Mesenchymal stem cell (in vitro differentiated cells and primary cell): Measurements from ENCODE around the gene PEDS1.
A peak's percentile ranks its signal among the peaks of the same experiment; 100 is the strongest.

Experiments used
- DNase-seq: peaks from one replicate; pipeline ENCODE4 v3.0.0-alpha.2; 2013
- H2AFZ ChIP-seq: one replicate; pipeline ENCODE4 v1.6.1; 2013; ENCODE audit warnings: low read depth, mild to moderate bottlenecking, control low read depth, inconsistent platforms, low read length, moderate library complexity
- H2AK5ac ChIP-seq: 2 replicates; pipeline ENCODE4 v1.6.1; 2013; ENCODE audit warnings: low read length, moderate library complexity, mild to moderate bottlenecking, inconsistent platforms; ENCODE audit not compliant: severe bottlenecking
- H2BK120ac ChIP-seq: one replicate; pipeline ENCODE4 v1.6.1; 2013; ENCODE audit warnings: low read depth, mild to moderate bottlenecking, inconsistent platforms, low read length, moderate library complexity
- H2BK12ac ChIP-seq, 2 experiments: one replicate each; pipeline ENCODE4 v1.6.1; 2013; ENCODE audit warnings: inconsistent platforms in 2 of 2, low read length in 2 of 2, mild to moderate bottlenecking in 2 of 2, moderate library complexity in 2 of 2, control low read depth in 1 of 2
- H2BK15ac ChIP-seq: one replicate; pipeline ENCODE4 v1.6.1; 2013; ENCODE audit warnings: mild to moderate bottlenecking, low read depth, inconsistent platforms; ENCODE audit not compliant: poor library complexity, severe bottlenecking
- H2BK5ac ChIP-seq: 2 replicates; pipeline ENCODE4 v1.6.1; 2013; ENCODE audit warnings: low read depth, mild to moderate bottlenecking, low read length, control low read depth, inconsistent platforms; ENCODE audit not compliant: poor library complexity, severe bottlenecking
- H3K14ac ChIP-seq, 2 experiments: one replicate each; pipeline ENCODE4 v1.6.1; 2013; ENCODE audit warnings: inconsistent platforms in 2 of 2, low read length in 2 of 2, control low read depth in 1 of 2, mild to moderate bottlenecking in 1 of 2, moderate library complexity in 1 of 2
- H3K18ac ChIP-seq, 2 experiments: one replicate each; pipeline ENCODE4 v1.6.1; 2013; ENCODE audit warnings: inconsistent platforms in 2 of 2, low read length in 2 of 2, control low read depth in 1 of 2, low read depth in 1 of 2, mild to moderate bottlenecking in 1 of 2
- H3K23ac ChIP-seq, 2 experiments: one replicate each; pipeline ENCODE4 v1.6.1; 2013; ENCODE audit warnings: inconsistent platforms in 2 of 2, low read length in 2 of 2, mild to moderate bottlenecking in 2 of 2, moderate library complexity in 2 of 2, control low read depth in 1 of 2
- H3K27ac ChIP-seq: 2 replicates; pipeline ENCODE4 v1.5.1; 2013; ENCODE audit warnings: mild to moderate bottlenecking, moderate library complexity, low read length, control low read depth, inconsistent platforms; ENCODE audit not compliant: poor library complexity, severe bottlenecking
- H3K27me3 ChIP-seq, 2 experiments: 2 replicates each; pipeline versions ENCODE4 v1.6.1 to v1.7.0; 2013; ENCODE audit warnings: low read length in 2 of 2, mild to moderate bottlenecking in 2 of 2, moderate library complexity in 2 of 2, control low read depth in 1 of 2, inconsistent platforms in 1 of 2; ENCODE audit not compliant: control insufficient read depth in 1 of 2, insufficient read depth in 1 of 2
- H3K36me3 ChIP-seq, 2 experiments: 2 replicates each; pipeline versions ENCODE4 v1.6.1 to v1.7.0; 2013; ENCODE audit warnings: low read length in 2 of 2, control low read depth in 1 of 2, inconsistent platforms in 1 of 2, low read depth in 1 of 2, mild to moderate bottlenecking in 1 of 2; ENCODE audit not compliant: insufficient read depth in 2 of 2, control insufficient read depth in 1 of 2
- H3K4ac ChIP-seq, 2 experiments: one replicate each; pipeline ENCODE4 v1.6.1; 2013; ENCODE audit warnings: inconsistent platforms in 2 of 2, low read length in 2 of 2, mild to moderate bottlenecking in 2 of 2, moderate library complexity in 2 of 2, control low read depth in 1 of 2, low read depth in 1 of 2
- H3K4me1 ChIP-seq: 2 replicates; pipeline ENCODE4 v1.6.1; 2013; ENCODE audit warnings: low read depth, low read length, control low read depth; ENCODE audit not compliant: control insufficient read depth, insufficient read depth
- H3K4me2 ChIP-seq: 2 replicates; pipeline ENCODE4 v1.6.1; 2013; ENCODE audit warnings: low read length, mild to moderate bottlenecking, inconsistent platforms; ENCODE audit not compliant: poor library complexity, severe bottlenecking
- H3K4me3 ChIP-seq, 2 experiments: 2 replicates each; pipeline versions ENCODE4 v1.5.1 to v1.7.0; 2013; ENCODE audit warnings: low read length in 2 of 2, mild to moderate bottlenecking in 2 of 2, control low read depth in 1 of 2, low read depth in 1 of 2; ENCODE audit not compliant: insufficient read depth in 1 of 2
- H3K79me1 ChIP-seq: replicated peaks from 2 replicates; pipeline ENCODE4 v1.6.1; 2013; ENCODE audit warnings: mild to moderate bottlenecking, control low read depth, low read length, inconsistent platforms; ENCODE audit not compliant: poor library complexity, severe bottlenecking
- H3K9ac ChIP-seq: 2 replicates; pipeline ENCODE4 v1.7.0; 2013; ENCODE audit warnings: mild to moderate bottlenecking, low read length, moderate library complexity
- H3K9me3 ChIP-seq: 2 replicates; pipeline ENCODE4 v1.7.0; 2013; ENCODE audit warnings: mild to moderate bottlenecking, low read length; ENCODE audit not compliant: control insufficient read depth
- H4K8ac ChIP-seq: one replicate; pipeline ENCODE4 v1.6.1; 2013; ENCODE audit warnings: inconsistent platforms, mild to moderate bottlenecking, low read length, moderate library complexity
- H4K91ac ChIP-seq: one replicate; pipeline ENCODE4 v1.6.1; 2013; ENCODE audit warnings: mild to moderate bottlenecking, low read length, inconsistent platforms
- WGBS: methylation state at CpG from one replicate; pipeline ENCODE4 v1.1.7; 2013; ENCODE audit warnings: mixed read lengths; 5-methylcytosine and 5-hydroxymethylcytosine counted together

Gene PEDS1

GRCh38 chr20:50141811-50142561, 11.5 kb downstream of the PEDS1 start:
- H4K8ac ChIP-seq: no peak overlapping the region
- H3K23ac ChIP-seq: no peak overlapping the region
- H2AFZ ChIP-seq: no peak overlapping the region
- 84% methylated on average over 9 of the region's 12 CpGs for WGBS
- H3K36me3 ChIP-seq: peaks cover 54 to 65% of the 10 kb centered on the region in 2 experiments
- H3K9me3 ChIP-seq: no peaks in the 10 kb centered on the region
- H3K27ac ChIP-seq: no peak overlapping the region
- H3K4ac ChIP-seq: no peak overlapping the region
- no peak overlapping the region for H2BK15ac ChIP-seq
- no peaks in the 10 kb centered on the region for H3K27me3 ChIP-seq
- no peak overlapping the region for H2BK120ac ChIP-seq
- no peak overlapping the region for H3K4me2 ChIP-seq
- H4K91ac ChIP-seq: no peak overlapping the region
- no peak overlapping the region for H2BK5ac ChIP-seq
- peaks cover 33% of the 10 kb centered on the region for H3K79me1 ChIP-seq
- DNase-seq: no peak
- H3K4me1 ChIP-seq: peaks cover 51% of the 10 kb centered on the region
- no peak overlapping the region for H3K14ac ChIP-seq
- no peak overlapping the region for H3K9ac ChIP-seq
- no peak overlapping the region for H2AK5ac ChIP-seq
- no peak overlapping the region for H2BK12ac ChIP-seq
- no peak overlapping the region for H3K4me3 ChIP-seq
- H3K18ac ChIP-seq: no peak overlapping the region

GRCh38 chr20:50141018-50141675, 12.4 kb downstream of the PEDS1 start:
- H4K91ac ChIP-seq: no peak overlapping the region
- WGBS: 92% methylated on average over 5 of the region's 6 CpGs
- no peak overlapping the region for H2BK15ac ChIP-seq

GRCh38 chr20:50140339-50140859, 13.1 kb downstream of the PEDS1 start:
- no peak overlapping the region for H2BK12ac ChIP-seq
- no peak overlapping the region for H2AK5ac ChIP-seq
- WGBS: 97% methylated on average over 11 of the region's 11 CpGs
- H3K4me2 ChIP-seq: no peak overlapping the region
- no peak overlapping the region for H2BK5ac ChIP-seq
- no peak overlapping the region for H2BK120ac ChIP-seq
- H4K91ac ChIP-seq: no peak overlapping the region
- H3K27ac ChIP-seq: no peak overlapping the region
- H3K14ac ChIP-seq: no peak overlapping the region
- no peak overlapping the region for H4K8ac ChIP-seq
- H3K27me3 ChIP-seq: no peaks in the 10 kb centered on the region
- H3K4me3 ChIP-seq: no peak overlapping the region
- H2BK15ac ChIP-seq: no peak overlapping the region
- H3K9me3 ChIP-seq: no peaks in the 10 kb centered on the region
- no peak for DNase-seq
- no peak overlapping the region for H3K9ac ChIP-seq
- no peak overlapping the region for H3K23ac ChIP-seq
- H3K4ac ChIP-seq: no peak overlapping the region
- H3K36me3 ChIP-seq: peaks cover 44 to 53% of the 10 kb centered on the region in 2 experiments
- H3K4me1 ChIP-seq: peaks cover 41% of the 10 kb centered on the region
- H3K79me1 ChIP-seq: peaks cover 35% of the 10 kb centered on the region
- H2AFZ ChIP-seq: no peak overlapping the region
- peak overlapping the region in 1 of 2 experiments; percentile 14 for H3K18ac ChIP-seq

More at GRCh38 chr20:50141018-50141675, 12.4 kb downstream of the PEDS1 start:
- no peak overlapping the region for H2AFZ ChIP-seq
- no peaks in the 10 kb centered on the region for H3K27me3 ChIP-seq
- H3K9ac ChIP-seq: no peak overlapping the region
- H2AK5ac ChIP-seq: peak overlapping the region; percentile 18
- no peak overlapping the region for H4K8ac ChIP-seq
- no peak overlapping the region for H3K14ac ChIP-seq
- no peak overlapping the region for H2BK12ac ChIP-seq
- H2BK5ac ChIP-seq: no peak overlapping the region
- H3K36me3 ChIP-seq: peaks cover 47 to 57% of the 10 kb centered on the region in 2 experiments
- no peak overlapping the region for H3K23ac ChIP-seq
- H3K4me2 ChIP-seq: no peak overlapping the region
- H3K4me1 ChIP-seq: peaks cover 45% of the 10 kb centered on the region
- H3K27ac ChIP-seq: no peak overlapping the region
- no peaks in the 10 kb centered on the region for H3K9me3 ChIP-seq
- no peak overlapping the region for H2BK120ac ChIP-seq
- peak overlapping the region in 1 of 2 experiments; percentile 14 for H3K18ac ChIP-seq
- H3K4me3 ChIP-seq: no peak overlapping the region
- H3K4ac ChIP-seq: no peak overlapping the region
- peaks cover 33% of the 10 kb centered on the region for H3K79me1 ChIP-seq
- DNase-seq: no peak
